T-helper 2 cell treated with Interferon-gamma antibody and Interleukin-4, amounts not matched to agents 100 ng/mL and 5 ng/mL, for 36 hours (primary cell): Measurements from ENCODE around the gene ZBTB22. TPM values are rescaled to one million over a fixed set of nuclear protein-coding genes. Genes with fewer than 3 reads are reported as not detected.
"Not testable (repeated sequence)": the region's sequence is repeated elsewhere in the genome, so short reads cannot be mapped to it uniquely, and the experiment has no call there.

Source experiments
- intact Hi-C: fragments of 100-400 bp; cut with micrococcal nuclease; formaldehyde crosslinking; loops from one replicate; pipeline ENCODE4 v1.15.1; 2023
- total RNA-seq: library from RNA; stranded (reverse); gene quantifications from 2 replicates; pipeline ENCODE4 v1.2.3, GENCODE V29; 2022

ZBTB22 gene, protein sequence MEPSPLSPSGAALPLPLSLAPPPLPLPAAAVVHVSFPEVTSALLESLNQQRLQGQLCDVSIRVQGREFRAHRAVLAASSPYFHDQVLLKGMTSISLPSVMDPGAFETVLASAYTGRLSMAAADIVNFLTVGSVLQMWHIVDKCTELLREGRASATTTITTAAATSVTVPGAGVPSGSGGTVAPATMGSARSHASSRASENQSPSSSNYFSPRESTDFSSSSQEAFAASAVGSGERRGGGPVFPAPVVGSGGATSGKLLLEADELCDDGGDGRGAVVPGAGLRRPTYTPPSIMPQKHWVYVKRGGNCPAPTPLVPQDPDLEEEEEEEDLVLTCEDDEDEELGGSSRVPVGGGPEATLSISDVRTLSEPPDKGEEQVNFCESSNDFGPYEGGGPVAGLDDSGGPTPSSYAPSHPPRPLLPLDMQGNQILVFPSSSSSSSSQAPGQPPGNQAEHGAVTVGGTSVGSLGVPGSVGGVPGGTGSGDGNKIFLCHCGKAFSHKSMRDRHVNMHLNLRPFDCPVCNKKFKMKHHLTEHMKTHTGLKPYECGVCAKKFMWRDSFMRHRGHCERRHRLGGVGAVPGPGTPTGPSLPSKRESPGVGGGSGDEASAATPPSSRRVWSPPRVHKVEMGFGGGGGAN
- total RNA-seq = 11.6 and 12.9 TPM in 2 replicates

DNA sequence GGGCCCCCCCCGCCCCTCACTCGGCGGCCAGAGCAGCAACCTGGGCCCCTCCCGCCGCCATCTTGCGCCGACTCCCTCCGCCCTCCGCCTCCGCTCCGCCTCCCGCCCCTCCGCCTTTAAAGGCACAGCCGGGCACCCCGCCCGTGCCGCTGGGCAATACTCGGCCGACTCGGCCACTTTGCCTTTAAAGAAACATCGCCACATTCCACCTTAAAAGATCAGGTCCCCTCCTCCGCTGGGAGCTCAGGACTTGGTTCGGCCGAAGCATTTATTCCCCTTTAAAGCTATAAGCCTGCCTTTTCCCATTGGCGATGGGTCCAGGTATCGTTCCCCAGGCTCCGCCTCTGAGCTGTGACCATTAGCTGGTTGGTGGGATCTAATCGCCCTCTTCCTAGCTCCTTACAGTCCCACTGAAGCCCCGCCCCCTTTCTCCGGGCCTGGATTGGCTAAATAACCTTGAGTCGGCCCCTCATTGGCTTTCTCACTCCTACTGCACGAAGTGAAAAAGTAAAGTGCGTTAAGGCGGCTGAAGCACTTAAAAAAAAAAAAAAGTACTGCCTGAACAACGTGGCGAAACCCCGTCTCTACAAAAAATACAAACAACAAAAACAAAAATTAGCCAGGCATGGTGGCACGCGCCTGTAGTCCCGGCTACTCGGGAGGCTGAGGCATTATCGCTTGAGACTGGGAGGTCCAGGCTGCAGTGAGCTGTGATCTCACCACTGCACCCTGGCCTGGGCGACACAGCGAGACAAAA, at the start of gene ZBTB22:
Gene ZBTB22, minus strand, starts transcription at position 76 of the 757 bp plus-strand sequence. CDS start 828 bp downstream, outside the sequence.
- intact Hi-C loops = loop anchor here (1.0 to 10.0 kb wide), 6 partner anchors 27 to 463 kb away; partner anchors contain the start of genes CUTA, KIFC1, PSMB9 and TAP1

DNA sequence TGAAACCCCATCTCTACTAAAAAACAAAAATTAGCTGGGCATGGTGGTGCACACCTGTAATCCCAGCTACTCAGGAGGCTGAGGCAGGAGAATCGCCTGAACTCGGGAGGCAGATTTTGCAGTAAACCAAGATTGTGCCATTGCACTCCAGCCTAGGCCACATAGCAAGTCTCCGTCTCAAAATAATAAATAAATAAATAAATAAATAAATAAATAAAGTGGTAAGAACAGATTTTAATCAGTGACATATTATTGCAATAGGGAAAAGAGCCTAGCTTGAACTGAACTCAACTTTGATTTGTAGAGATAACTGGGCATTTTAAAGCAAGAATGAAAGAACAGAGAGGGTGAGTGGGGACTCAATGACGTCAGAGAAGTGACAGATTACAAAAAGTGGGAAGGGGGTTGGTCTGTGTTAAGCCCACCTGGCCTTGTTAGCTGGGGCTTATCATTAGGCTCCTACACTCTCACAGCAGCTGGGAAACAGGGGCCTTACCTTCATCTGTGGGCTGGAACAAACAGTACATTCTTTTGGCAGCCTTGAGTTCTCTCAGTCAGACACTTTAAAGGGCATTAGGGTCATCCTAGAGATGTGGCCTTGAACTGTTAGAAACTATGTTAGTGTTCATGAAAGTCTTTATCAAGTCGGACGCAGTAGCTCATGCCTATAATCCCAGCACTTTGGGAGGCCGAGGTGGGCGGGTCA, 49.6 kb upstream of the ZBTB22 start:
- intact Hi-C loops = no loop called here

DNA sequence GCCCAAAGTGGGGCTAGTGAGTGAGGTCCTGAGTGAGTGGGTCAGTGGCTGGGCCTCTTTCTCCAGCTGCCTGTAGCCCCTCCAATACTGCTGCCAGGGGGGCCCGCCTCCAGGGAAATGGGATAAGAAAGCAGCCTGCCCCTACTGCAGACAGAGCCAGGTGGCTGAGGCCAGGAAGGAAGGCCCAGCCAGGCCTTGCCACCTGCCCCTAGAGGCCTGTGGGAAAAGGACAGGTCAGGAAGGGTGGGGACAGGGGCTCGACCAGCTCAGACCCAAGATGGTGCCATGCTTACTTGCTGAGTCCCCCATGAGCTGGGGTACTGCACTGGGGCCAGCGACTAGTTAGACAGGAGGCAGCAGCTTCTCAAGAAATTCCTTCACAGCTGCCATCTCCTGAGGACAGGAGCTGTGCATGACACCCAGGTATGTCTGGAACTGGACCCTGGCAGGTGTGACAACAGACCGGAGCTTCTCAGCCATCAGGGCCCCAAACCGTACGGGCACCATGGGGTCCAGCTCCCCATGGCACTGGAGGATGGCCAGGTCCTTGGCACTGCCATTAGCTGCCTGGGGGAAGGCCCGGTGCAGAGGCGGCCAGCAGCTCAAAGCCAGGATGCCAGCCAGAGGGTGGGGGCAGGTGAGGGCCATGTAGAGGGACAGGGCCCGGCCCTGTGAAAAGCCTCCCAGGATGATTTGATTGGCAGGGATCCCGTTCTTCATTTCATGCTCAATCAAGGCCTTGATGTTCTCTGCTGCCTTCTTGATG, 47.8 kb upstream of the ZBTB22 start:
- intact Hi-C loops = not testable (repeated sequence)

DNA sequence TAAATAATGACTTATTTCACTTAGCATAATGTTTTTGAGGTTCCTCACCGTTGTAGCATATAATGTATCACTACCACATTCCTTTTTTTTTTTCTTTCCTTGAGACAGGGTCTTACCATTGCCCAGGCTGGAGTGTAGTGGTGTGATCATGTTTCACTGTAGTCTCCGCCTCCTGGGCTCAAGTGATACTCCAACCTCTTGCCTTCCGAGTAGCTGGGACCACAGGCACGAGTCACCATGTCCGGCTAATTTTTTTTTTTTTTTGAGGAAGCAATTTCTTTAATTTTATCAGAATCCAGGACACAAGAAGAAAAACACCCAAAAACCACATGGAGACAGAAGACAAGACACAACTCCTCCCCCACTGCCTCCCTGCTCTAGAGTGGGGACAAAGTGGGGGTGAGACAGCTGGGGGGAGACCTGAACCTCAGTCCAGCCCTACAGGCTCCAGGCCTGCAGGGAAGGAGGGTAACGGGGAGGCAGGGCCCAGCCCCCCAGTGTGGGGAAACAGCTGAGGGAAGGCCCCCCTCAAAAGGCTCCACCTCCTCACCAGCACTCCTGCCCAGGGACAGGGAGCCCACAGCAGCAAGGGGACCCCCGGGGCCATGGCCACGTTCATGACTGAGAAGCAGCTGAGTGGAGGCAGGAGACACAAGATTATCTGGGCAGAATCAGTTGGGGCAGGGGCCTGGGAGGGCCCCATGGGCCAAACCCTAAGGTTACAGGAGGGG, 47.1 kb upstream of the ZBTB22 start:
- intact Hi-C loops = not testable (repeated sequence)

DNA sequence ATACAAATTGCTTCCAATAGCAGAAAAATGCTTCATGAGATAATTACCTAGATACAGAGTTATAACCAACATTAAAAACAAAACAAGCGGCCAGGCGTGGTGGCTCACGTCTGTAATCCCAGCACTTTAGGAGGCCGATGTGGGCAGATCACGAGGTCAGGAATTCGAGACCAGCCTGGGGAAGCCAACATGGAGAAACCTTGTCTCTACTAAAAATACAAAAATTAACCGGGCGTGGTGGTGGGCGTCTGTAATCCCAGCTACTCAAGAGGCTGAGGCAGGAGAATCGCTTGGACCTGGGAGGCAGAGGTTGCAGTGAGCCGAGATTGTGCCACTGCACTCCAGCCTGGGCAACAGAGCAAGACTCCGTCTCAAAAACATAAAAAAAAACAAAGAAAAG, 45.9 kb upstream of the ZBTB22 start:
- intact Hi-C loops = not testable (repeated sequence)

DNA sequence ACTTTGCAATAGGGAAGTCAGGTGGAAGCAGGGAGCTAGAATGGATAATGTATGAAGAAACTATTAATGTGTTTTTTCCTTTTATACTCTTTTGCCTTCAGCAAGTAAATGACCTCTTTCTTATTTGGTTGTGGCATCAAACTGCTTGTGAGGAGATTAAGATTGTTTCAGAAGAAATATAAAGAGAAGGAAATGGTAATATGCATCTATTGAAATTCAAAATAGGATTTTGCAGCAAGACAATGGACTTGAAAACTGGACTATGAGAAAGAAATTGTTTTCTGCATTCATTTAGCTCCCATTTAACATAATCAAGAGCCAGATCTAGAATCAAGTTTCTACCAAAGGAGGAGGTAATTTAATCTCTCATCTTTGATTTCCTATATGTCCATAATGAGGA, 41.8 kb upstream of the ZBTB22 start:
- intact Hi-C loops = no loop called here

DNA sequence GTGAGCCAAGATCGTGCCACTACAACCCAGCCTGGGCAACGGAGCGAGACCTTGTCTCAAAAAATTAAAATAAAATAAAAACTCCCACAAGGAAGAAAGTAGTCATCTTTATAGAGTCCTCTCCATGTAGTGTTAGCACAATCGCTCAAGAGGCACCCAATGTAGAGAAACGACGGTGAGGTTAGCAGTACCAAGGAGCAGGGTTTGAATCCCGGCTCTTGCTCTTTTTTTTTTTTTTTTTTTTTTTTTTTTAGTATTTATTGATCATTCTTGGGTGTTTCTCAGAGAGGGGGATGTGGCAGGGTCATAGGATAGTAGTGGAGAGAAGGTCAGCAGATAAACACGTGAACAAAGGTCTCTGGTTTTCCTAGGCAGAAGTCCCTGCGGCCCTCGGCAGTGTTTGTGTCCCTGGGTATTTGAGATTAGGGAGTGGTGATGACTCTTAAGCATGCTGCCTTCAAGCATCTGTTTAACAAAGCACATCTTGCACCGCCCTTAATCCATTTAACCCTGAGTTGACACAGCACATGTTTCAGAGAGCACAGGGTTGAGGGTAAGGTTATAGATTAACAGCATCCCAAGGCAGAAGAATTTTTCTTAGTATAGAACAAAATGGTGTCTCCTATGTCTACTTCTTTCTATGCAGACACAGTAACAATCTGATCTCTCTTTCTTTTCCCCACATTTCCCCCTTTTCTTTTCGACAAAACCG, 39.8 kb upstream of the ZBTB22 start:
- intact Hi-C loops = not testable (repeated sequence)

DNA sequence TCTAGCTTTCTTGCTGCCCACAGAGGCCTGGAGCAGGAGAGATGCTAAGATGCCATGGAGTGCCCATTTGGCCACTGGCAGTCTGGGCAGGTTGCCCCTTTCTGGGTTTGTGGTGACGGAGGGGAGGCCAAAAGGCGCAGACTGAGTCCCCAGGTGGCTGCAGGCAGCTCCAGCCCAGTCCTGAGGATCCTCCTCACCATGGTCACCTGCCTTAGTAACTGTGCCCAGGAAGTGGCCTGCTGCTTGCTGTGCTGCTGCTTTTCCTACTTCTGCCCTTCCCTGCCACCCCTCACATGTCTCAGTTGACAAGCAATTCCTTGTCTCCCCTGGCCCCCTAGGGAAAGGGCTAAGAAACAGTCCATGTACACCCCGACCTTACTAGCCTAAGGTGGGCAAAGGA, 38.8 kb upstream of the ZBTB22 start:
- intact Hi-C loops = no loop called here

DNA sequence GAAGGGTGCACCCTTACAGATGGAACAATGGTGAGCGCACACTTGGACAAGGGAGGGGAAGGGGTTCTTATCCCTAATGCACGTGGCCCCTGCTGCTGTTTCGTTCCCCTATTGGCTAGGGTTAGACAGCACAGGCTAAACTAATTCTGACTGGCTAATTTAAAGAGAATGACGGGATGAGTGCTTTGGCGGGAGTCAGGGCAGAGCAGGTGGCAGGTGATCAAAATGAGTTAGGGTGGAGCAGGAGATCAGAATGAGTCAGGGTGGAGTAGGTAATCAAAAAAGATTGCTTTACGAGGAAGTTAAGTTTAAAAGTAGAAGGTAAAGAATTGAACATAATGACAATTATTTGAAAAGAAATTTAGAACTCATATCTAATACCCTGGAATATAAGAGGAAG, 38.3 kb upstream of the ZBTB22 start:
- intact Hi-C loops = not testable (repeated sequence)

DNA sequence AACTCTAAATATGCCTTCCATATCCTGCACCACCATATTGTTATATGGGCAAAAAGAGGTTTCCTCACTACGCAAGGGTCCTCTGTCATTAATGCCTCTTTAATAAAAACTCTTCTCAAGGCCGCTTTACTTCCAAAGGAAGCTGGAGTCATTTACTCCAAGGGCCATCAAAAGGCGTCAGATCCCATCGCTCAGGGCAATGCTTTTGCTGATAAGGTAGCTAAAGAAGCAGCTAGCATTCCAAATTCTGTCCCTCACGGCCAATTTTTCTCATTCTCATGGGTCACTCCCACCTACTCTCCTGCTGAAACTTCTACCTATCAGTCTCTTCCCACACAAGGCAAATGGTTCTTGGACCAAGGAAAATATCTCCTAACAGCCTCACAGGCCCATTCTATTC, 30.3 kb upstream of the ZBTB22 start:
- intact Hi-C loops = no loop called here

DNA sequence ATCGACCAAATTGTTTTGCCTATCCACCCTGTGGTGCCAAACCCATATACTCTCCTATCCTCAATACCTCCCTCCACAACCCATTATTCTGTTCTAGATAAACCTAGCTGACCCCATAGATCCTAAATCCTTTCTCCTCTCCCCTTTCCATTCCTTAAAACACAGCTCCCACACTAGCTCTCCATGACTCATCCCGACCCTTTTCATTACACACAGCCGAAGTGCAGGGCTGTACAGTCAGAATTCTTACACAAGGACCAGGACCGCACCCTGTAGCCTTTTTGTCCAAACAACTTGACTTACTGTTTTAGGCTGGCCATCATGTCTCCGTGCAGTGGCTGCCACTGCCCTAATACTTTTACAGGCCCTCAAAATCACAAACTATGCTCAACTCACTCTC, 29.4 kb upstream of the ZBTB22 start:
- intact Hi-C loops = not testable (repeated sequence)

DNA sequence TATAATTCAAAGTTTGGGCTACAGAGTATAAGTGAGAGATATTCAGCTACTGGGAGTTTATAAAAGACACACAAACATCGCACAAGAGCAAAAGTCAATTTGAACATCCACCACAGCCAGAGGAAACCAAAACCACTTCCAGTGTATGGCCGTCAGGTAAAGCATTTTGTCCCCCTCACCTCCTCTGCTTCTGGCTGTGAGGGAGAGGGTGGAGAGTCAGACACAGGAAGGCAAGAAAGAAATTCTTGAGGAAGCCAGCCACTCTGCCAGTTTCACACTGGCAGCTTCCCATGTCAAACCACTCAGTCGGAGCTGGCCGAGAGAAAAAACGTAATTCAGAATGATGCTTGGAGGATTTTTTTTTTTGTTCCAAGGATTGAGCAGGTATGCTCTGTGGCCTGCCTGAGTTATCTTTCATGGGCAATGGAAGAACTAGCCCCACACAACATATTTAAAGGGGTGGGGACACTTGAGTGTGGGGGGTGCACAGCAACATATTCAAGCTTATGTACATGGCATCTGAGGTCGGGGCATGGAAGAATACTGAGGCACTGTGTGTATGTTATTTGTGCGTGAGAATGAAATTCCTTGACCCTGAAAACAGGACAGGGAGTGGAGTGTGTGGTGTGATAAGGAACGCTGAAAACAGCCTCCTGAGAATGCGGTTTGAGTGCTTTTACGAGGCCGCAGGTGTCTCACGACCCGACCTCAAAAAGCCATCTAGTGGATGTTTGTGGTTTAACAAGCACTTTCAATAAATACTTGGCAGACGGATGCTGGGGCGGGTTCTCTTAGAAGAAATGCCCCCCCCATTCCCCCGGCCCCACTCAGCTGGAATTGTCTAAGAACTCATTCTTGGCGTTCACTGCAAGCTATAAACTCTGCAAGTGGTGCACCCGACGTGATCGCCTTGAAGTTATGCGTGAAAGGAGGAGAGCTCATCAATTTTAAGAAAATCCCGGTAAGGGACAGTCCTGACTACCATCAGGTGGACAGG, 27.5 kb upstream of the ZBTB22 start:
- intact Hi-C loops = loop anchor here (1.0 to 2.0 kb wide), 5 partner anchors 22 to 68 kb away; partner anchors contain the start of genes B3GALT4, KIFC1 and ZBTB22

DNA sequence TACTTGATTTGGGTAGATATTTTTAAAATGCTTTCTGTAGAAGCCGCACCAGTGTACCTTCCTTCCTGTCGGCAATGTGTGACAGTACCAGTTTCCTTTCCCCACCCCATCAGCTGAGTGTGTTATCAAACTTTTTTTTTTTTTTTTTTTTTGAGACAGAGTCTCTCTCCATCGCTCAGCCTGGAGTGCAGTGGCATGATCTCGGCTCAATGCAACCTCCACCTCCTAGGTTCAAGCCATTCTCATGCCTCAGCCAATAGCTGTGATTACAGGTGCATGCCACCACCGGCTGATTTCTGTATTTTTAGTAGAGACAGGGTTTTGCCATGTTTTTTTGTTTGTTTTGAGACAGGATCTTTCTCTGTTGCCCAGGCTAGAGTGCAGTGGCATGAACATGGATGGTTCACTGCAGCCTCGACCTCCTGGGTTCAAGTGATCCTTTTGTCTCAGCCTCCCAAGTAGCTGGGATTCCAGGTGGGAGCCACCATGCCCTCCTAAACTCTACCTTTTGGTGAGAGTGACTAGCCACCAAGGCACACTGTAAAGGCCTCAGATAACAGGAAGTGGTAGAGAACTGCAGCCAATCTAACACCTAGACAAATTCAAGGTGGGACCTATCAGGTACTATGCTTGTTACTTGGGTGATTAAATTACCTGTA, 26.5 kb upstream of the ZBTB22 start:
- intact Hi-C loops = loop anchor here (1.0 to 2.0 kb wide), 3 partner anchors 21 to 67 kb away; partner anchors contain the start of gene B3GALT4

DNA sequence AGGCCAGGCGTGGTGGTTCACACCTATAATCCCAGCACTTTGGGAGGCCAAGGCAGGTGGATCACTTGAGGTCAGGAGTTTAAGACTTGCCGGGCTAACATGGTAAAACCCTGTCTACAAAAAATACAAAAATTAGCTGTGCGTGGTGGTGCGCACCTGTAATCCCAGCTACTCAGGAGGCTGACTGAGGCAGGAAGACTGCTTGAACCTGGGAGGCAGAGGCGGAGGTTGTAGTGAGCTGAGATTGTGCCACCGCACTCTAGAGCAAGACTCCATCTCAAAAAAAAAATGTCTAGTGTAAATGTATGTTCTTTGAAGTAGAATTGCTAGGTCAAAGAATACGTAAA, 26.0 kb upstream of the ZBTB22 start:
- intact Hi-C loops = not testable (repeated sequence)

DNA sequence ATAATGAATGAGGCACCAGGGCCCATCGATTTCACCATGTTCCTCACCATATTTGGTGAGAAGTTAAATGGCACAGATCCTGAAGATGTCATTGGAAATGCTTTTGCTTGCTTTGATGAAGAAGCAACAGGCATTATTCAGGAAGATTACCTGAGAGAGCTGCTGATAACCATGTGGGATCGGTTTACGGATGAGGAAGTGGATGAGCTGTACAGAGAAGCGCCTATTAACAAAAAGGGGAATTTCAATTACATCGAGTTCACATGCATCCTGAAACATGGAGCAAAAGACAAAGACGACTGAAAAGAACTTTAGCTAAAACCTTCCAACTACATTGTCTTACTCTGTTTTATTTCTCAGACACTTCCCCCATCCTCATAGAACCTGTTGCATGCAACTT, 21.6 kb upstream of the ZBTB22 start:
- intact Hi-C loops = no loop called here

DNA sequence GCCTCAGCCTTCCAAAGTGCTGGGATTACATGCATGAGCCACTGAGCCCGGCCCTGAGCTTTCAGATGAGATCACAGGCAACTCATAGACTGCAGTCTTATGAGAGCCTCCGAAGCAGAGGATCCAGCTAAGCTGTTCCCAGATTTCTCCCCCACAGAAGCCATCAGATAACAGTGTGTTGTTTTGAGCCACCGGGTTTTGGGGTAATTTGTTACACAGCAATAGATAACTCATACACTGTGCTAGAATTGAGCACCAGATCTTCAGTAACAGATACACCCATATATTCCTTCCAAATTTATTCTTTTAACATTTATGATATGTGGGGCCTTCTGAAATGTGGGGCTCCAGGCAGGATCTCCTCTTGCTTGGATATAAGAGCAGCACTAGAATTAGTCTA, 19.0 kb upstream of the ZBTB22 start:
- intact Hi-C loops = no loop called here

DNA sequence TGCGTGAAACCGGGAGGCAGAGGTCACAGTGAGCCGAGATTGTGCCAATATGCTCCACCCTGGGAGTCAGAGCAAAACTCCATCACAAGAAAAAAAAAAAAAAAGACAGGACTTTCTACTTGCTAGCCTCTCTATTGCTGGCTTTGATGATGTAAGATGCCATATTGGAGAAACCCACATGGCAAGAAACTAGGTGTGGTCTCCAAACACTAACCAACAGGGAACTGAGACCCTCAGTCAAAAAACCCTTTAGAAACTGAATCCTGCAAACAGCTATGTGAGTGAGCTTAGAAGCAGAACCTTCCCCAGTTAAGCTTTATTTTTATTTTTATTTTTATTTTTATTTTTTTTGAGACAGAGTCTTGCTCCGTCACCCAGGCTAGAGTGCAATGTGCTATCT, 18.4 kb upstream of the ZBTB22 start:
- intact Hi-C loops = no loop called here
